HepG2 (cell line): ENCODE results near the gene SMYD1. TPM values are rescaled to one million over a fixed set of nuclear protein-coding genes. Genes with fewer than 3 reads are reported as not detected.

Experiments used
- CEBPG ChIP-seq: IDR thresholded peaks from 2 replicates; pipeline ENCODE4 v1.6.1; 2016
- CHD4 ChIP-seq: fragments of 200-600 bp; sonication (generic); IDR thresholded peaks from 2 replicates; pipeline ENCODE4 v1.7.0; 2017; ENCODE audit warnings: mild to moderate bottlenecking, low read length, borderline replicate concordance
- DNMT3B ChIP-seq: conservative IDR thresholded peaks from 2 replicates; pipeline ENCODE4 v1.6.1; 2016; ENCODE audit warnings: missing biosample characterization, control low read depth
- EEA1 ChIP-seq: sonication (generic); formaldehyde crosslinking; IDR thresholded peaks from 2 replicates; pipeline ENCODE4 v1.5.1; 2020; ENCODE audit warnings: mild to moderate bottlenecking, missing genetic modification reagents, borderline replicate concordance
- FOXK2 ChIP-seq: fragments of 450-650 bp; IDR thresholded peaks from 2 replicates; pipeline ENCODE4 v1.6.1; 2016
- FOXM1 ChIP-seq: sonication (generic); formaldehyde crosslinking; IDR thresholded peaks from 2 replicates; pipeline ENCODE4 v1.5.0; 2020; ENCODE audit warnings: missing genetic modification reagents
- HINFP ChIP-seq: sonication (generic); formaldehyde crosslinking; IDR thresholded peaks from 2 replicates; pipeline ENCODE4 v1.4.0; 2020; ENCODE audit warnings: low read depth, mild to moderate bottlenecking, missing genetic modification reagents
- HOXA3 ChIP-seq: sonication (generic); formaldehyde crosslinking; IDR thresholded peaks from 2 replicates; pipeline ENCODE4 v1.5.0; 2020; ENCODE audit warnings: missing genetic modification reagents
- HOXA9 ChIP-seq: sonication (generic); formaldehyde crosslinking; IDR thresholded peaks from 2 replicates; pipeline ENCODE4 v1.8.1; 2022; ENCODE audit warnings: missing genetic modification reagents, mild to moderate bottlenecking, moderate library complexity, borderline replicate concordance
- KDM3A ChIP-seq: IDR thresholded peaks from 2 replicates; pipeline ENCODE4 v1.6.1; 2018; ENCODE audit warnings: low read depth, missing compliant biosample characterization
- MYNN ChIP-seq: sonication (generic); formaldehyde crosslinking; IDR thresholded peaks from 2 replicates; pipeline ENCODE4 v1.4.0; 2020; ENCODE audit warnings: mild to moderate bottlenecking, low read depth, missing genetic modification reagents
- PAWR ChIP-seq: sonication (generic); formaldehyde crosslinking; IDR thresholded peaks from 2 replicates; pipeline ENCODE4 v1.4.0; 2020; ENCODE audit warnings: missing genetic modification reagents, mild to moderate bottlenecking, borderline replicate concordance
- SYNCRIP ChIP-seq: fragments of 200-400 bp; formaldehyde crosslinking; IDR thresholded peaks from 2 replicates; pipeline ENCODE4 v1.6.1; 2018; ENCODE audit warnings: mild to moderate bottlenecking, low read depth, low read length; ENCODE audit not compliant: insufficient read depth
- TERF1 ChIP-seq: sonication (generic); formaldehyde crosslinking; IDR thresholded peaks from 2 replicates; pipeline ENCODE4 v1.8.0; 2022; ENCODE audit warnings: mild to moderate bottlenecking, missing genetic modification reagents, moderate library complexity
- ZNF121 ChIP-seq: sonication (generic); formaldehyde crosslinking; IDR thresholded peaks from 2 replicates; pipeline ENCODE4 v1.5.0; 2020; ENCODE audit warnings: mild to moderate bottlenecking, missing genetic modification reagents
- ZNF180 ChIP-seq: sonication (generic); formaldehyde crosslinking; IDR thresholded peaks from 2 replicates; pipeline ENCODE4 v1.4.0; 2020; ENCODE audit warnings: low read depth, missing genetic modification reagents, borderline replicate concordance
- ZNF576 ChIP-seq: sonication (generic); formaldehyde crosslinking; IDR thresholded peaks from 2 replicates; pipeline ENCODE4 v1.4.0; 2020; ENCODE audit warnings: mild to moderate bottlenecking, missing genetic modification reagents
- ZNF672 ChIP-seq: sonication (generic); formaldehyde crosslinking; IDR thresholded peaks from 2 replicates; pipeline ENCODE4 v1.8.1; 2022; ENCODE audit warnings: missing genetic modification reagents
- ZNF839 ChIP-seq: sonication (generic); formaldehyde crosslinking; IDR thresholded peaks from 2 replicates; pipeline ENCODE4 v1.4.0; 2020; ENCODE audit warnings: missing genetic modification reagents, mild to moderate bottlenecking, borderline replicate concordance
- ZZZ3 ChIP-seq: sonication (generic); formaldehyde crosslinking; IDR thresholded peaks from 2 replicates; pipeline ENCODE4 v1.4.0; 2020; ENCODE audit warnings: missing genetic modification reagents, mild to moderate bottlenecking, borderline replicate concordance
- polyA plus RNA-seq, 8 experiments: library from polyadenylated mRNA; depleted of rRNA in 3 of 8; stranded (reverse) in 7 of 8; unstranded in 1 of 8; fragments of >200 nt; fragmentation: Illumina TruSeq in 4 of 8; extraction: Trizol in 4 of 8; gene quantifications; 2 replicates each; pipeline versions ENCODE4 v1.2.1 to v1.2.3, GENCODE V29; 2011 to 2016; ENCODE audit warnings: low read depth in 4 of 8, missing spikeins in 1 of 8, mixed read lengths in 1 of 8; ENCODE audit not compliant: insufficient read depth in 1 of 8
- total RNA-seq, 5 experiments: library from RNA; depleted of rRNA; stranded (reverse); fragments of >200 nt; fragmentation: Illumina TruSeq; extraction: Trizol; gene quantifications; 2 replicates each; pipeline ENCODE4 v1.2.3, GENCODE V29; 2016; ENCODE audit warnings: low read depth in 1 of 5
- TF ChIP-seq, protein P1 (sequence below), 2 experiments: sonication (generic) in 1 of 2; formaldehyde crosslinking in 1 of 2; IDR thresholded peaks; 2 replicates each; pipeline versions ENCODE4 v1.5.1 to v1.6.1; 2011 to 2020; ENCODE audit warnings: borderline replicate concordance in 1 of 2, low read depth in 1 of 2, low read length in 1 of 2, mild to moderate bottlenecking in 1 of 2, missing genetic modification reagents in 1 of 2, moderate library complexity in 1 of 2

SMYD1 gene
- total and polyA plus RNA-seq, 2 of the 13 experiments (the other 11 are each of a cell fraction or from before 2014, with no cell fraction given), result not detected

DNA sequence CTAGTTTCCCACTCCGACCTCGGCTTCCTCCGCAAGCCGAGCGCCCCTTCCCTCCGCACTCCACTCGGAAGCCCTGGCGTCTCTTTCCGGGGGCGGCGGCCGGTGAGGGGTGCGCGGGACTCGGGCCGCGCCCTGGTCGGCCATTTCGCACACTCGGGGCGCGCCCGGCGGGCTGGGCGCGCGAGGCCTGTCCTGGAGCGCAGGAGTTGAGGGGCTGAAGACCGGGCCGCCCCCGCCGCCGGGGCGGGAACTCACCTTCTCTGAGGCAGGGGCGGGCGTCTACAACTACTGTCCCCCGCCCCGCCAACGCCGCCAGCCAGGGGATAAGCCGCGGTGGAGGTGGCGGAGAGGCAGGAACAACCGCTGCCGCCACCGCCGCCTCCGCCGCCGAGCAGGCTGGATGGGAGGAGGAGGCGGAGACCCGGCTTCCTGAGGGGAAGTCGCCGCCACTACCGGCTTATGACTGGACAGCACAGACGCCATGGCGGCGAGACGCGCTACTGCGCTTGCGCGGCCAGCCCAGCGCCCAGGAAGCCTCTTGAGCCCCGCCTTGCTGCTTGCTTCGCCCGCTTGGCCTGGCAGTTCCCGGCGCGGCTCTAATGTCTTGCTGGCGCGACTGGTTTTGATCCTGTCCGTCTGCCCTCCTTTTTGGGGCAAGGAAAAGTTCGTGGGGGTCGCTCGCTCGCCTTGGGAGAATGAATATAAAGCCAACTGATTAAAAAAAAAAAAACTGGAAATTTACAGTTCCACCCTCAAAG is 12.1 kb upstream of the SMYD1 start, which contains the start of gene KRCC1 (continued):
- TF ChIP-seq, protein P1, sequence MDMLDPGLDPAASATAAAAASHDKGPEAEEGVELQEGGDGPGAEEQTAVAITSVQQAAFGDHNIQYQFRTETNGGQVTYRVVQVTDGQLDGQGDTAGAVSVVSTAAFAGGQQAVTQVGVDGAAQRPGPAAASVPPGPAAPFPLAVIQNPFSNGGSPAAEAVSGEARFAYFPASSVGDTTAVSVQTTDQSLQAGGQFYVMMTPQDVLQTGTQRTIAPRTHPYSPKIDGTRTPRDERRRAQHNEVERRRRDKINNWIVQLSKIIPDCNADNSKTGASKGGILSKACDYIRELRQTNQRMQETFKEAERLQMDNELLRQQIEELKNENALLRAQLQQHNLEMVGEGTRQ (IDR thresholded peaks at IDR 0.05; ENCODE audit: low read depth, low read length), result no peak
- TF ChIP-seq, protein P1 (CRISPR knock-in tag; IDR thresholded peaks at IDR 0.05; ENCODE audit: borderline replicate concordance), result no peak
- TF ChIP-seq CEBPG (CRISPR knock-in tag), result no peak
- no peak for TF ChIP-seq ZZZ3
- TF ChIP-seq FOXK2, result no peak
- TF ChIP-seq HOXA3 (CRISPR knock-in tag), result peak; percentile 76
- 0 out of 2 replicates have a peak, but pooled peaks have one; percentile 54 for TF ChIP-seq TERF1 (CRISPR knock-in tag)
- no peak for TF ChIP-seq SYNCRIP
- TF ChIP-seq HOXA9, result no peak
- 0 out of 2 replicates have a peak, but pooled peaks have one; percentile 35 for TF ChIP-seq MYNN (CRISPR knock-in tag)
- no peak for TF ChIP-seq ZNF576 (CRISPR knock-in tag)
- no peak for TF ChIP-seq CHD4
- TF ChIP-seq EEA1 (CRISPR knock-in tag), result peak; percentile 89; the same call in 1 of the 2 replicates
- TF ChIP-seq DNMT3B, result no peak; the same call in 1 of the 2 replicates
- no peak for TF ChIP-seq ZNF672
- 0 out of 2 replicates have a peak, but pooled peaks have one; percentile 78 for TF ChIP-seq KDM3A (CRISPR knock-in tag)
- TF ChIP-seq ZNF121 (CRISPR knock-in tag), result peak; percentile 74; the same call in 1 of the 2 replicates
- 0 out of 2 replicates have a peak, but pooled peaks have one; percentile 75 for TF ChIP-seq PAWR (CRISPR knock-in tag)
- peak; percentile 22; the same call in 1 of the 2 replicates for TF ChIP-seq FOXM1 (CRISPR knock-in tag)
- TF ChIP-seq ZNF180 (CRISPR knock-in tag), result no peak
- no peak for TF ChIP-seq ZNF839 (CRISPR knock-in tag)
- TF ChIP-seq HINFP (CRISPR knock-in tag), result peak; percentile 26
